Activated CD4-positive, alpha-beta T cell treated with anti-CD3 and anti-CD28 coated beads, Interleukin-2, amount 10 ng/mL, durations not matched to agents 7 days and 5 days (primary cell): Measurements from ENCODE around the gene BTBD9. TPM values are rescaled to one million over a fixed set of nuclear protein-coding genes. Genes with fewer than 3 reads are reported as not detected.

Experiments
- CTCF ChIA-PET: fragments of 350-600 bp; sonication (Branson Sonifier 250); formaldehyde crosslinking; loops from one replicate; lab custom pipeline; 2021; ENCODE audit warnings: antibody characterized with exemption; lab: Charles Lee
- POLR2A ChIA-PET: fragments of 350-600 bp; sonication (Branson Sonifier 250); formaldehyde crosslinking; loops from one replicate; lab custom pipeline; 2021; ENCODE audit warnings: antibody characterized with exemption; lab: Charles Lee
- DNase-seq: peaks from one replicate; pipeline ENCODE4 v3.0.0-alpha.2; 2020
- H3K27ac Mint-ChIP-seq: one replicate; pipeline ENCODE4 v1.8.0; 2021; ENCODE audit warnings: mild to moderate bottlenecking, moderate library complexity, mixed read lengths
- H3K27me3 Mint-ChIP-seq: one replicate; pipeline ENCODE4 v1.8.0; 2021; ENCODE audit warnings: mixed read lengths
- H3K36me3 Mint-ChIP-seq: one replicate; pipeline ENCODE4 v1.8.0; 2021; ENCODE audit warnings: low read depth, mixed read lengths
- H3K4me1 Mint-ChIP-seq: one replicate; pipeline ENCODE4 v1.8.0; 2021; ENCODE audit warnings: mixed read lengths
- H3K4me3 Mint-ChIP-seq: one replicate; pipeline ENCODE4 v1.8.0; 2021; ENCODE audit warnings: mild to moderate bottlenecking, moderate library complexity, mixed read lengths
- H3K9me3 Mint-ChIP-seq: one replicate; pipeline ENCODE4 v1.8.0; 2021; ENCODE audit warnings: mixed read lengths
- total RNA-seq, 2 experiments: library from RNA; stranded (reverse); gene quantifications; one replicate each; pipeline ENCODE4 v1.2.3, GENCODE V29; 2021

Gene BTBD9
- total RNA-seq, 2 experiments from 2014 or later = 12.0 to 12.6 TPM

DNA sequence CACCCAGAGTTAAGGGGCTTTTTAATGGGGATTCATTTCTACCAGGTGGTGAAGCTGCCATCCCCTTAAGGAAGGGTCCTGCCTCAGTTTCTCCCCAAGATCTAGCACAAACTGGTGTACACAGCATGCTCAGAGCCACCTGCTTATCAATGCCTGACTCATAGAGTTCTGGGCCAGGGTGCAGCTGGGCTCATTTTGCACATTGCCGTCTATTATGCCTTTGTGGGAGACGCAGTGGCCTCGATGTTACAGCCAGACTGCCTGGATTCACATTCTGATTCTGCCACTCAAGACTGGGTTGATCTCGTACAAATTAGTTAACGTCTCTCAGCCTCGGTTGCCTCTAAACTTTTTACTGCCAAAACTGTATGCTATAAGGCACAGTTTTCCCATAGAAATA, 454.5 kb downstream of the BTBD9 start:
- no peaks in the 10 kb centered on the region for H3K36me3 Mint-ChIP-seq
- no peak overlapping the region for H3K27ac Mint-ChIP-seq
- POLR2A ChIA-PET = no interaction called here
- H3K9me3 Mint-ChIP-seq = no peaks in the 10 kb centered on the region
- H3K4me3 Mint-ChIP-seq = no peak overlapping the region
- CTCF ChIA-PET = no interaction called here
- DNase-seq = no peak
- no peaks in the 10 kb centered on the region for H3K27me3 Mint-ChIP-seq
- H3K4me1 Mint-ChIP-seq = no peaks in the 10 kb centered on the region

DNA sequence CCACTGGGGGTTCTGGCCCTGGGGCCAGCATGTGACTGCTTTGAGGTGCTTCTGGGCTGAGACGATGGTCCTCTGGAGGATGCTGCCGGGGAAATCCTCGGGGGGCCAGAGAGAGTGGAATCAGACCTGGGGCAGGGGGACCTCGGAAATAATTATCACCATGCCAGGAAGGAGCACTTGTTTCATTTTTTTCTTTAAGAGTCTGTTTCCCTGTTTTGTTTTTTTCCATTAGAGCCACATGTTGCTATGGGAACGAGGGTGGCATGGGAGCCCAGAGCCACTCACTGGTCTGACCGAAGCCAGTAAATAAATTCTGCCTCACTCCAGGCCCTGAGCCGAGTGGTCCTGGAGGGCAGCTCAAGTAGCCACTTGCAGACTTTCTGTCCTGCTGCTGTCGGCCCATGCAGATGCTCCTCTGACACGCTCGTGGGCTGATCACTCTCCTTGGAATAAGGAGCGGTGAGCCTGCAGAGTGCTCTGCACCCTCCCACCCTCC, 455.1 kb downstream of the BTBD9 start:
- Mint-ChIP-seq H3K4me3 (no peak overlapping the region), H3K27ac (no peak overlapping the region), H3K36me3 (no peaks in the 10 kb centered on the region), H3K9me3 (no peaks in the 10 kb centered on the region), H3K4me1 (no peaks in the 10 kb centered on the region), H3K27me3 (no peaks in the 10 kb centered on the region)
- ChIA-PET CTCF (no interaction called here), POLR2A (no interaction called here)
- no peak for DNase-seq

DNA sequence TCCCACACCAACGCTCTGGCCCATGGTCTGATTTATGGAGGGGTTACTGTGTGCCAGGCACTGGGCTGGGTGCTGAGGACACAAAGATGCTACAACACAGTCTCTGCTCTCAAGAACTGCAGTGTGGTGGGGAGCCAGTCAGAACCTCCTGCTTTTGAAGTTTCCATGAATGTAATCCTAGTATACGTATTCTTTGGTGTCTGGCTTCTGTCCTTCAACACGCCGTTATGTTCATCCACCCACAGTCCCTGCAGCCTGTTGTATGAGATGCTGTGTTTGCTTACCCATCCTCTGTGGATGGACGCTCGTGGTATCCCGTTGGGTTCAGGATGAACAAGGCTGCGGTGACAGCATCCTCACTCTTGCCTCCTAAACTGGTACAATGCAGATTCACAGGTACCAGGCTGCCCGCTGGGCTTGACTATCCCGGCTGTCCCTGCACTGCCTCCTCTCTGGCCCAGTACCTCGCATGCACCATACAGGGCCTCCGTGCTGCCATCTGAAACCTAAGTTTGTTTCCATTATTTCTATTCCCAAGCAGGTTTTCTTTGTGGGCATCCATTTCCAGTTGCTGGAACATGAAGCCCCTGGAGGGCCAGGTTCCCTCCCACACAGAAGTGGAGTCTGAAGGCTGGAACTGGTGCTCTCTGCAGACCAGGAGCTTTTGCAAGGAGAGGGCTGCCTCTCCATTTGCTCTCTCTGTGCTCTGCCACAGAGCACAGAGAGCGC, 455.7 kb downstream of the BTBD9 start:
- ChIA-PET CTCF (no interaction called here), POLR2A (no interaction called here)
- H3K4me3 Mint-ChIP-seq = no peak overlapping the region
- H3K36me3 Mint-ChIP-seq = no peaks in the 10 kb centered on the region
- no peak for DNase-seq
- H3K27ac Mint-ChIP-seq = no peak overlapping the region
- no peaks in the 10 kb centered on the region for H3K9me3 Mint-ChIP-seq
- no peaks in the 10 kb centered on the region for H3K27me3 Mint-ChIP-seq
- H3K4me1 Mint-ChIP-seq = no peaks in the 10 kb centered on the region

DNA sequence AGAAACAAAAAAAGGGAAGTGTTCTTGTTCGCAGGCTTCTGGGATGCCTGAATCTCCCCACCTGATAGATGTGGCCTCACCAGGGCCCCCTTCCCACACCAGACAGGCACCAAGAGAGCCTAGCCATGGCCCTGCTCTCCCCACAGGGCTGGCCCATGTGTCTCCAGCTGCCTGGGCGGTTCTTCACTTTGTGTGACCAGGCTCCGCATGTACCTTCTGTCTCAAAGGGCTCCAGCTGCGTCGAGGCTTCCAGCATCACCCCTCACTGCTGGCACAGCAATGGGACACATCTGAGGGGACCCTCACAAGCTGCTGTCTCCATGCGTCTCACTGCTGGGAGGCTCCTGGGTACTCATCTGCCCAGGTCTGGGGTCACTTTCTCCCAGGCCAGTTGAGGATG, 457.3 kb downstream of the BTBD9 start:
- no peak overlapping the region for H3K4me3 Mint-ChIP-seq
- ChIA-PET POLR2A (no interaction called here), CTCF (no interaction called here)
- no peaks in the 10 kb centered on the region for H3K36me3 Mint-ChIP-seq
- no peak for DNase-seq
- H3K27ac Mint-ChIP-seq = no peak overlapping the region
- H3K9me3 Mint-ChIP-seq = no peaks in the 10 kb centered on the region
- no peaks in the 10 kb centered on the region for H3K27me3 Mint-ChIP-seq
- peaks cover 2% of the 10 kb centered on the region for H3K4me1 Mint-ChIP-seq

DNA sequence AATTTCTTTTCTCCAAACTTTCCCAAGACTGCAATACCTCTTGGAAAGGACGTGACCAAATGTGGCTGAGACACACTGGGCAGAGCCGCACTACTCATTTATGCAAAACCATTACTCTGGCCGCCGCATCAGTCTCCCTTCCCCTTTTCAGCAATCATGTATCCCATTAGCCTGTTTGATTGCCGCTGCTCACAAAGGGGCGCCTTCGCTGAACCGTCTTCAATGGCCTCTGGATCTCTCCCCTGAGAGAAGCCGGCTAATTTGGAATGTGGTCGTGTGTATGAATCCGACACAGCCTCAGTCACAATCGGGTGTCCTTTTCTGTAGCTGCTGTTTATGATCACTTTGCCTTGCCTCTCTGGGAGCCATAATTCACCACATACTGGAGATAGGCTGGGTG, 459.1 kb downstream of the BTBD9 start:
- H3K36me3 Mint-ChIP-seq = no peaks in the 10 kb centered on the region
- H3K4me1 Mint-ChIP-seq = peaks cover 2% of the 10 kb centered on the region
- no peak overlapping the region for H3K4me3 Mint-ChIP-seq
- ChIA-PET CTCF (no interaction called here), POLR2A (no interaction called here)
- H3K9me3 Mint-ChIP-seq = no peaks in the 10 kb centered on the region
- no peak for DNase-seq
- no peak overlapping the region for H3K27ac Mint-ChIP-seq
- H3K27me3 Mint-ChIP-seq = no peaks in the 10 kb centered on the region

DNA sequence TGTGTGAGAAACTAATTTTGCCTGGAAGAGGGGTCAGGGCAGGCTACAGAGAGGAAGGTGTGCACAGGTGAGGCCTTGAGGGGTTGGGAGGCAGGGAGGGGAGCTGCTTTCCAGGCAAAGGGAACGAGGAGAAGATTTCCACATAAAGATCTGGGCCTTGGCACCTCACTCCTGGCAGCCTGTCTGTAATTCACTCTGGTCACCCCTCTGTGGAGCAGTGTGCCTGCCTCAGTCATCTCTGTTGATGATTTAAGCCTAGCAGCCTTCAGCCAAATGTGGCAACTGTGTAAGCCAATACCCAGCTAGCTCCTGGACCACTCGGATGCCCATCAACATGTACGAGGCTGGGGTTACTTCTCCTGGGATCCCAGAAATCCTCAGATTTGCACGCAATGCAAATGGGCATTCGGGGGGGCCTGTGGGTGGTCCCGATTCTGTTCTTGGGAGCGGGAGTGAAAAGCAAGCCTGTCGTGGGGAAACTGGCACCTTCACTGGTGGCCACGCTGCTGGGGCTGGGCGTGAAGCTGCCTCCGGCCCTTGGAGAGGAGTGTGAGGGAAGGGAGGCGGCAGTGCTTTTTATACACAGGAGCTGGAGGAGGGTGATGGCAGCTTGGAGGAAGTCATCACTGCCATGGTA, 459.8 kb downstream of the BTBD9 start:
- Mint-ChIP-seq H3K27me3 (no peaks in the 10 kb centered on the region), H3K4me1 (peaks cover 2% of the 10 kb centered on the region), H3K36me3 (no peaks in the 10 kb centered on the region), H3K4me3 (no peak overlapping the region), H3K9me3 (no peaks in the 10 kb centered on the region), H3K27ac (no peak overlapping the region)
- CTCF ChIA-PET = no interaction called here
- POLR2A ChIA-PET = no interaction called here
- DNase-seq = no peak

DNA sequence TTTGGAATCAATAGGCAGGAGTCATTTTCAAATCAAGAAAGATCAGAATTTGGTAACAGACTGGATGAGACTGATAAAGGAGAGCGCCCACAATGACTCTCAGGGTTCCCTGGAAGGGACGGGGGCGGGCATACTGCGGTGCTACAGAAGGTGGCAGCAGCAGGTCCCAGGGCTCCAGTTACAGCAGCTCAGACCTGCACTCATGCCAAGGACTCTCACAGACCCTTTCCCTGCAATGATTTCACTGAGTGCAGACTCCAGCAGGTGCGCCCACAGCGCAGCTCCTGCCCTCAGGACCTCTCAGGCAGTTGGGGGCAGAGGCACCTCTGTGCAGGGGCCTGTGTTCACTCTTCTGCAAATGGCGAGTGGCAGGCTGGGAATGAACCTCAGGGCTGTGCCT, 460.4 kb downstream of the BTBD9 start:
- Mint-ChIP-seq H3K9me3 (no peaks in the 10 kb centered on the region), H3K27me3 (no peaks in the 10 kb centered on the region), H3K36me3 (no peaks in the 10 kb centered on the region), H3K27ac (no peak overlapping the region), H3K4me1 (peaks cover 2% of the 10 kb centered on the region), H3K4me3 (no peak overlapping the region)
- no peak for DNase-seq
- CTCF ChIA-PET = no interaction called here
- POLR2A ChIA-PET = no interaction called here

DNA sequence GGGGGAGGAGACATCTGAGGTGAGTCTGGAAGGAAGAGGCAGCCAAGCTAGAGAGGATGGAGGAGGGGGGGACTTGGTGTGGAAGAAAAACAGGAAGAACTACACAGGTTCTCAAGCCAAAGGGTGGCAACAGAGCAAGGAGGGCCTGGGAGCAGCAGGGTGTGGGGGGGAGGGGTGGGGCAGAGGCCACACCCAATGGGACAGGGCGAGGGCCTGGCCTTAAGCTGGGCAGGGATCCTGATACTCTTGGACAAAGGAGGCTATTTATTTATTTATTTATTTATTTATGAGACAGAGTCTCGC, 461.2 kb downstream of the BTBD9 start:
- no peak overlapping the region for H3K27ac Mint-ChIP-seq
- H3K9me3 Mint-ChIP-seq = no peaks in the 10 kb centered on the region

DNA sequence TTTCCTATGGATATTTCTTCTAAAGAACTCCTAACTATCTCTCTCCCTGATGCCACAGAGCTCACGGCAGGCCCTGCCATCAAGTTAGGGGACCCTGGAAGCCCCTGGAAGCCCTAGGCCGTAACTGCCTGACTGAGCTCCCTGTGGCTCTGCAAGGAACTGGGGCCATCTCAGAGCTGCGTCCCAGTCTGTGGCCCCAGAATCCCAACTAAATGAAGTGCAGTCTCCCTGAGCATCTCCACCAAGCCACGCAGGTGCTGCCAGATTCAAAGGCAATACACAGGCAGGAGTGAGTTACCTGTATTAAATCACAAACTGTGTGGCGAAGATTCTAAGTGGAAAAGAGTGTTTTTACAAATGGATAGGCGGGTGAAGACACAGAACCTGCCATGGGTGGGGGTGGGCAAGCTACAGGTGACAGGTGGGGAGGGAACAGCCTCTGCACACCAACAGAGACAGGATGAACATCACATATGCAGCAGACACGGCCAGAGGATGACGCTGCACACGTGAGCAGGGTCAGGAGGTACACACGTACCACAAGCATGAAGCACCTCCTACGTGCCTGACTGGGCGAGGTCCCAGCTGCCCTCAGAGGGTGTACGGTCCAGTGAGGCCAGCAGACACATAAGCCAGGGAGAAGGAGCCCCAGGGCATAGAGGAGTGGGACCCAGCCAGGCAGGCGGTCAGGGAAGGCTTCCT, 461.7 kb downstream of the BTBD9 start:
- ChIA-PET CTCF (no interaction called here), POLR2A (no interaction called here)
- Mint-ChIP-seq H3K9me3 (no peaks in the 10 kb centered on the region), H3K27me3 (no peaks in the 10 kb centered on the region), H3K27ac (no peak overlapping the region), H3K4me1 (peaks cover 2% of the 10 kb centered on the region), H3K36me3 (no peaks in the 10 kb centered on the region), H3K4me3 (no peak overlapping the region)
- no peak for DNase-seq

More for the DNA sequence above, 461.2 kb downstream of the BTBD9 start:
- ChIA-PET POLR2A (no interaction called here), CTCF (no interaction called here)
- Mint-ChIP-seq H3K36me3 (no peaks in the 10 kb centered on the region), H3K4me3 (no peak overlapping the region), H3K4me1 (peaks cover 2% of the 10 kb centered on the region), H3K27me3 (no peaks in the 10 kb centered on the region)
- DNase-seq = no peak

DNA sequence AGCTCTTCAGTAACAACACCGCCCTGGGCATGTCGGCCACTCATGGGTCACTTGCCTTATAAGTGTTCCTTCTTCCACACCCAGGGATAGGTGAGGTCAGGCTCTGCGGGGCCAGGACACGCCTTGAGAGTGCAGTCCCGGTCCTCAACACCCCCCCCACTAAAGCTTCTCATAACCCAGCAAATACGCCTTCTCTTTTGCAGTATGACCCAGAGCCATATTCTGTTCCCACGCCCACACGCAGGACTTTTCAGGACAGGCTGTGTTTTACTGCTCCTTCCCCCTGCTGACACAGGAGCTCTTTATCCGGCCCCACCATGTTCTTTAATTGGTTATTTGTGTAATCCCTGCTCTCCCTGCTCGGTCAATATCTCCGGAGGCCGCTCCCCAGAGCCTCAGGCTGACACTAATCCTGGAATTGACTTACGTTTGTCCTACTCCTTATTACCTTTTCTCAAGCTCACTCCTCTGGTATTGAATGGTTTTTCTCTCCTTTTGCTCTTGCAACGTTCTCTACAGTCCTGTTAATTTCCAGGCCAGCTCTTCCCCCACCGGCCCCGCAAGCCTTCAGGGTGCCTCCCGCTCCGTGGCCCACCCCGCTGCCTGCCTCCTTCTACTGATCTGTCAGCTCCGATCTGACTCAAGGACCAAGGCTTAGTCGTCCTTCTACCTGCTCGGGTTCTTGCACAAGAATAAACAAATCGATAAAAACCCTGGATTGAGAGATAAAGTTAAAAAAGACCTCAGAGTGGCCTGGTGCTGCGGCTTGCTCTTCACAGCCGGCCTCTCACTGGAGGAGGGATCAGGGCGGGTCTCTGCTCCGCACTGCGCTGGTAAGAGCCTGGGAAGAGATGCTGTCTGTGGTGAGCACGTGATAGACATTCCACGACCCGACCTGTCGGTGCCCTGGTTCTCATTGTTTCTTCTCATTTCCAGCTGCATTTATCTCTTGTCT, 462.7 kb downstream of the BTBD9 start:
- ChIA-PET CTCF (no interaction called here), POLR2A (no interaction called here)
- Mint-ChIP-seq H3K4me1 (peaks cover 2% of the 10 kb centered on the region), H3K4me3 (no peak overlapping the region), H3K27me3 (no peaks in the 10 kb centered on the region), H3K27ac (no peak overlapping the region), H3K9me3 (no peaks in the 10 kb centered on the region), H3K36me3 (no peaks in the 10 kb centered on the region)
- no peak for DNase-seq

DNA sequence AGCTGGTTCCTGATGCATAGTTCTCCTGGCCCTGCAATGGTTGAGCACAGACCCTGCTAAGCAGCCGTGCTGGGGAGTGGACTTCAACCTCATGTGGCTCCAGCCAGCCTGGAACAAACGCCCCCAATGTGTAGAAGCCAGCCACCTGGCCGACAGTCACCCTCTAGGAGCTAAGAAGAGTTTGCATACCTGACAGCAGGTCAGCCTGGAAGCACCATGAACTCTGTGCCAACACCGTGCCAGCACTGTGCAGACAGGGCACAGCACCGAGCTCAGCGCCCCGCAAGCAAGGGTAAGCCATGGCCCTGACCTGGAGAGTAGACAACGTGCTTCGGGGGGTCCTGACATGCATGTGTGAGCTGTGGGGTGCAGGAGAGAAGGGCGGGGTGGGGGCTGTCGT, 463.9 kb downstream of the BTBD9 start:
- ChIA-PET CTCF (no interaction called here), POLR2A (no interaction called here)
- H3K4me3 Mint-ChIP-seq = no peak overlapping the region
- no peak overlapping the region for H3K27ac Mint-ChIP-seq
- no peaks in the 10 kb centered on the region for H3K27me3 Mint-ChIP-seq
- peaks cover 2% of the 10 kb centered on the region for H3K4me1 Mint-ChIP-seq
- H3K36me3 Mint-ChIP-seq = no peaks in the 10 kb centered on the region
- no peaks in the 10 kb centered on the region for H3K9me3 Mint-ChIP-seq
- DNase-seq = no peak

DNA sequence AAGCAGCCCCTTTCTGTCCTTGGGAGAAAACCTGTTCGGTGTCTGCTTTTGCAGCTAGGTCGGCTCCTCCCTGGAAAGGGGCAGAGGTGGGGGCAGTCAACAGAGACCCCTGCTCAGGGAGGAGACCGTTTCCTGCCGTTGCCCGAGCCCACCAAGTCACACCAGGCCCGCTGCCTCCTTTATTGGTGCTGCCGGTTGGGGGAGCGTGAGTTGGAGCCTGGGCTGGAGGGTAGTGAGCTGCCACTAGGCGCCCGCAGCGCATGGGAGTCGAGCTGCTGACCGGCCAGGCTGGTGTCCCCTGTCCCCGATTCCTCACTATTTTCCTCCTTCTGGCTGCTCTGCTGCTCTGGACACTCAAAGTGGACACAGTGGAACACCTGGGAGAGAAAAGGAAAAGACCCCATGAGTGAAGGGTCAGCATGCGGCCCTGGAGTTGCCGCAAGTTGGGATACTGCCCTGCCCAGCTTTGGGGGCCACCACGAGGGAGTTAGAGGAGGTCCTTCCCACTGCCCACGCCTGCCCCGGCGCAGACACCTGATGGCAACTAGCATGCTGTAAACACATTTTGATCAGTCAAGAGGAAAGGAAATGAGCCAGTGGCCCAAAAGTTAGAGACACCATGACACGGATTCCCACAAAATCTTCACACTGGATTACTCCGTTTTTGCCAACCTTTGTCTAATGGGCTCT, 464.8 kb downstream of the BTBD9 start:
- H3K4me1 Mint-ChIP-seq = peaks cover 2% of the 10 kb centered on the region
- H3K27ac Mint-ChIP-seq = no peak overlapping the region
- POLR2A ChIA-PET = no interaction called here
- no peaks in the 10 kb centered on the region for H3K9me3 Mint-ChIP-seq
- no peak overlapping the region for H3K4me3 Mint-ChIP-seq
- no peak for DNase-seq
- H3K27me3 Mint-ChIP-seq = no peaks in the 10 kb centered on the region
- H3K36me3 Mint-ChIP-seq = no peaks in the 10 kb centered on the region
- CTCF ChIA-PET = no interaction called here
